Sigmoid colon (tissue), 3 donors: Measurements from ENCODE around the gene CAMTA1.

Source experiments
- POLR2A ChIP-seq, 2 donors: fragments of 450-650 bp; IDR thresholded peaks; one replicate each; pipeline ENCODE4 v1.6.1; 2016; ENCODE audit warnings: antibody characterized with exemption in 2 of 2, mild to moderate bottlenecking in 2 of 2, moderate library complexity in 2 of 2
- TF ChIP-seq, protein P1 (sequence below), 4 experiments: fragments of 450-650 bp in 3 of 4; fragments of 200-600 bp in 1 of 4; IDR thresholded peaks; one replicate each; pipeline ENCODE4 v1.5.1; 2016 to 2019; ENCODE audit warnings: antibody characterized with exemption in 4 of 4, mild to moderate bottlenecking in 3 of 4, moderate library complexity in 2 of 4

DNA sequence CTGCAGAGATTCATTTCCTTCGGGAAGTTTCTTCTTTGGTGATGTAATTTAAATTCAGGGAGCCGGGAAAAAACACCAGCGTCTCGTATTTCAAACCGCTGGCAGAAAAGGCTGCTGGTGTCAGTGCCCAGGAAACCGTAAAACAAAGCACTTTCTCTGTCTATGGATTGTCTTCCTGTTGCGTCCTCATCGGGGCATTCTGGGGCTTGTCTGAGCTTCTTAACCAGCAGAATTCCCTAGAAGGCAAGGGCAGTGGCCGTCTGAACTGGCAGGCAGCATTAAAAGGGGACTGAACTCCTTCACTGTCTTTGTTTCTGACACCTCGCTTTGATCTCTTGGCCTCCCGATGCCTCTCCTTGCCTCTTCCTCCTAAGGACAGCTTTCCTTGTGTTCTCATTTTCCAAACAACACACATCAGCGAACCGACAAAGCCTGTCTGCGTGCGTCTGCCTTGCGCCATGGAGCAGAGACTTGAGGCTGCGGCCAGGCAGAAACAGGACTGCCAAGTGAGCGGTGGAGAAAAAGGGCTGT lies 594.3 kb downstream of the CAMTA1 start:
- TF ChIP-seq POLR2A (IDR thresholded peaks at IDR 0.05) = no peak
- TF ChIP-seq, protein P1, sequence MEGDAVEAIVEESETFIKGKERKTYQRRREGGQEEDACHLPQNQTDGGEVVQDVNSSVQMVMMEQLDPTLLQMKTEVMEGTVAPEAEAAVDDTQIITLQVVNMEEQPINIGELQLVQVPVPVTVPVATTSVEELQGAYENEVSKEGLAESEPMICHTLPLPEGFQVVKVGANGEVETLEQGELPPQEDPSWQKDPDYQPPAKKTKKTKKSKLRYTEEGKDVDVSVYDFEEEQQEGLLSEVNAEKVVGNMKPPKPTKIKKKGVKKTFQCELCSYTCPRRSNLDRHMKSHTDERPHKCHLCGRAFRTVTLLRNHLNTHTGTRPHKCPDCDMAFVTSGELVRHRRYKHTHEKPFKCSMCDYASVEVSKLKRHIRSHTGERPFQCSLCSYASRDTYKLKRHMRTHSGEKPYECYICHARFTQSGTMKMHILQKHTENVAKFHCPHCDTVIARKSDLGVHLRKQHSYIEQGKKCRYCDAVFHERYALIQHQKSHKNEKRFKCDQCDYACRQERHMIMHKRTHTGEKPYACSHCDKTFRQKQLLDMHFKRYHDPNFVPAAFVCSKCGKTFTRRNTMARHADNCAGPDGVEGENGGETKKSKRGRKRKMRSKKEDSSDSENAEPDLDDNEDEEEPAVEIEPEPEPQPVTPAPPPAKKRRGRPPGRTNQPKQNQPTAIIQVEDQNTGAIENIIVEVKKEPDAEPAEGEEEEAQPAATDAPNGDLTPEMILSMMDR (IDR thresholded peaks at IDR 0.05) = no peak
